IMR-90 (cell line): ENCODE data around the gene CSAG2. TPM values are rescaled to one million over a fixed set of nuclear protein-coding genes. Genes with fewer than 3 reads are reported as not detected.

ENCODE experiments used
- ATAC-seq: fragments of 200-7000 bp; cut with Tn5 transposase; 2 replicates; pipeline ENCODE4 v1.9.1; 2020; ENCODE audit warnings: low read depth, mild to moderate bottlenecking, moderate library complexity
- BruUV-seq: library from RNA; stranded (reverse); fragments of 400-500 nt; replicated peaks from 2 replicates; lab custom pipeline; 2021; lab: Mats Ljungman, UMichigan
- CTCF ChIA-PET: fragments of 300-600 bp; formaldehyde crosslinking; extraction: SDS; loops from one replicate; lab custom pipeline; 2021; ENCODE audit warnings: antibody characterized with exemption; lab: Yijun Ruan, JAX
- POLR2A ChIA-PET: fragments of 300-600 bp; sonication (Branson Sonifier 250); formaldehyde crosslinking; loops from one replicate; lab custom pipeline; 2022; ENCODE audit warnings: antibody characterized with exemption; ENCODE audit not compliant: unreplicated experiment; lab: Charles Lee
- DNase-seq: peaks from one replicate; pipeline ENCODE4 v3.0.0; 2013
- H2AFZ ChIP-seq: replicated peaks from 2 replicates; pipeline ENCODE3; 2013; ENCODE audit warnings: low read length, mild to moderate bottlenecking; ENCODE audit not compliant: poor library complexity
- H2AK5ac ChIP-seq: 2 replicates; pipeline ENCODE4 v1.6.1; 2013; ENCODE audit warnings: low read depth, low read length, inconsistent platforms
- H2AK9ac ChIP-seq: replicated peaks from 2 replicates; pipeline ENCODE3; 2013; ENCODE audit warnings: mild to moderate bottlenecking, low read depth, low read length, moderate library complexity; ENCODE audit not compliant: poor library complexity
- H2BK120ac ChIP-seq: 2 replicates; pipeline ENCODE4 v1.6.1; 2013; ENCODE audit warnings: low read depth, low read length, inconsistent platforms
- H2BK15ac ChIP-seq: 3 replicates; pipeline ENCODE4 v1.6.1; 2013; ENCODE audit warnings: low read depth, low read length, inconsistent platforms
- H2BK20ac ChIP-seq: 2 replicates; pipeline ENCODE4 v1.6.1; 2013; ENCODE audit warnings: low read depth, mild to moderate bottlenecking, inconsistent platforms, low read length, moderate library complexity
- H2BK5ac ChIP-seq: 2 replicates; pipeline ENCODE4 v1.6.1; 2013; ENCODE audit warnings: mild to moderate bottlenecking, low read depth, low read length, inconsistent platforms; ENCODE audit not compliant: poor library complexity, severe bottlenecking
- H3K14ac ChIP-seq: replicated peaks from 2 replicates; pipeline ENCODE4 v1.6.1; 2013; ENCODE audit warnings: low read depth, low read length, inconsistent platforms
- H3K18ac ChIP-seq: 2 replicates; pipeline ENCODE4 v1.6.1; 2013; ENCODE audit warnings: low read depth, low read length, control low read depth
- H3K23ac ChIP-seq: 2 replicates; pipeline ENCODE4 v1.6.1; 2013; ENCODE audit warnings: low read depth, low read length, inconsistent platforms
- H3K27ac ChIP-seq: 2 replicates; pipeline ENCODE4 v1.5.1; 2013; ENCODE audit warnings: mild to moderate bottlenecking, control low read depth, low read length; ENCODE audit not compliant: insufficient read depth
- H3K27me3 ChIP-seq: 2 replicates; pipeline ENCODE4 v1.6.1; 2013; ENCODE audit warnings: low read length; ENCODE audit not compliant: control insufficient read depth, insufficient read depth
- H3K36me3 ChIP-seq: 2 replicates; pipeline ENCODE4 v1.6.1; 2013; ENCODE audit warnings: low read length, mixed read lengths; ENCODE audit not compliant: control insufficient read depth, insufficient read depth
- H3K4ac ChIP-seq: 2 replicates; pipeline ENCODE4 v1.6.1; 2013; ENCODE audit warnings: low read depth, low read length, inconsistent platforms
- H3K4me1 ChIP-seq: 2 replicates; pipeline ENCODE4 v1.6.1; 2013; ENCODE audit warnings: low read length, mixed read lengths; ENCODE audit not compliant: control insufficient read depth, insufficient read depth
- H3K4me2 ChIP-seq: 2 replicates; pipeline ENCODE4 v1.6.1; 2013; ENCODE audit warnings: low read depth, mild to moderate bottlenecking, control low read depth, low read length, moderate library complexity
- H3K4me3 ChIP-seq: 2 replicates; pipeline ENCODE4 v1.5.1; 2013; ENCODE audit warnings: low read depth, mild to moderate bottlenecking, control low read depth, low read length, moderate library complexity; ENCODE audit not compliant: insufficient read depth
- H3K56ac ChIP-seq: 2 replicates; pipeline ENCODE4 v1.6.1; 2013; ENCODE audit warnings: low read length, inconsistent platforms; ENCODE audit not compliant: insufficient read depth; ENCODE audit errors: extremely low read depth
- H3K79me1 ChIP-seq, 2 experiments: 2 replicates each; pipeline ENCODE4 v1.6.1; 2013; ENCODE audit warnings: low read length in 2 of 2, inconsistent platforms in 1 of 2, low read depth in 1 of 2
- H3K9ac ChIP-seq: 2 replicates; pipeline ENCODE4 v1.6.1; 2013; ENCODE audit warnings: low read depth, low read length, control low read depth
- H3K9me1 ChIP-seq: 2 replicates; pipeline ENCODE4 v1.6.1; 2013; ENCODE audit warnings: low read length, inconsistent platforms; ENCODE audit not compliant: insufficient read depth
- H3K9me3 ChIP-seq: 2 replicates; pipeline ENCODE4 v1.6.1; 2013; ENCODE audit warnings: low read length; ENCODE audit not compliant: control insufficient read depth, insufficient read depth
- H4K20me1 ChIP-seq: 2 replicates; pipeline ENCODE4 v1.6.1; 2013; ENCODE audit warnings: low read length, inconsistent platforms; ENCODE audit not compliant: insufficient read depth
- H4K5ac ChIP-seq: 2 replicates; pipeline ENCODE4 v1.6.1; 2013; ENCODE audit warnings: mild to moderate bottlenecking, low read depth, low read length, control low read depth
- H4K8ac ChIP-seq, 2 experiments: 2 replicates each; pipeline ENCODE4 v1.6.1; 2013; ENCODE audit warnings: low read depth in 2 of 2, low read length in 2 of 2, control low read depth in 1 of 2, inconsistent platforms in 1 of 2
- H4K91ac ChIP-seq: 2 replicates; pipeline ENCODE4 v1.6.1; 2013; ENCODE audit warnings: low read depth, low read length, inconsistent platforms; ENCODE audit not compliant: insufficient read depth
- BHLHE40 ChIP-seq: fragments of 150-350 bp; IDR thresholded peaks from 2 replicates; pipeline ENCODE4 v1.6.1; 2016; ENCODE audit warnings: mild to moderate bottlenecking, low read depth, low read length
- FOS ChIP-seq: fragments of 150-350 bp; IDR thresholded peaks from 2 replicates; pipeline ENCODE4 v1.6.1; 2016; ENCODE audit warnings: low read depth, low read length
- MAFK ChIP-seq: IDR thresholded peaks from 2 replicates; pipeline ENCODE4 v1.6.1; 2012; ENCODE audit warnings: low read depth, low read length, improper control_type of control experiment
- RAD21 ChIP-seq: IDR thresholded peaks from 2 replicates; pipeline ENCODE4 v1.6.1; 2012; ENCODE audit warnings: low read length, improper control_type of control experiment
- RFX5 ChIP-seq: IDR thresholded peaks from 2 replicates; pipeline ENCODE4 v1.8.0; 2012; ENCODE audit warnings: low read depth, mild to moderate bottlenecking, low read length, moderate library complexity
- WGBS, 2 experiments: methylation state at CpG; one replicate each; pipeline versions ENCODE4 v1.1.5 to v1.1.7; 2013; ENCODE audit warnings: missing lambda C conversion rate in 2 of 2; ENCODE audit not compliant: insufficient read length in 1 of 2; ENCODE audit errors: extremely low coverage in 2 of 2; 5-methylcytosine and 5-hydroxymethylcytosine counted together
- dilution Hi-C: fragments of 300-500 bp; cut with HindIII; formaldehyde crosslinking; loops from one replicate; pipeline ENCODE4 v1.14.3; 2018; ENCODE audit warnings: low sequenced_read_pairs; ENCODE audit not compliant: unreplicated experiment
- in situ Hi-C: fragments of 300-500 bp; cut with MboI; formaldehyde crosslinking; loops from 3 replicates; pipeline ENCODE4 v1.14.3; 2019; ENCODE audit warnings: low sequenced_read_pairs, inconsistent platforms, mixed read lengths
- intact Hi-C: fragments of 100-400 bp; cut with micrococcal nuclease; formaldehyde crosslinking; loops from 2 replicates; pipeline ENCODE4 v1.10.0; 2022
- polyA plus RNA-seq, 3 experiments: library from polyadenylated mRNA; depleted of rRNA; stranded (reverse); fragments of >200 nt; gene quantifications; 2 replicates each; pipeline ENCODE4 v1.2.3, GENCODE V29; 2012; ENCODE audit warnings: low replicate concordance in 1 of 3
- total RNA-seq: library from RNA; depleted of rRNA; stranded (reverse); fragments of >200 nt; gene quantifications from 2 replicates; pipeline ENCODE4 v1.2.3, GENCODE V29; 2012
- TF ChIP-seq, protein P1 (sequence below): conservative IDR thresholded peaks from 2 replicates; pipeline ENCODE4 v1.5.1; 2012; ENCODE audit warnings: mild to moderate bottlenecking, low read depth, low read length, improper control_type of control experiment

Gene CSAG2
- total and polyA plus RNA-seq, 2 of the 4 experiments (the other 2 are of a cell fraction): not detected

DNA sequence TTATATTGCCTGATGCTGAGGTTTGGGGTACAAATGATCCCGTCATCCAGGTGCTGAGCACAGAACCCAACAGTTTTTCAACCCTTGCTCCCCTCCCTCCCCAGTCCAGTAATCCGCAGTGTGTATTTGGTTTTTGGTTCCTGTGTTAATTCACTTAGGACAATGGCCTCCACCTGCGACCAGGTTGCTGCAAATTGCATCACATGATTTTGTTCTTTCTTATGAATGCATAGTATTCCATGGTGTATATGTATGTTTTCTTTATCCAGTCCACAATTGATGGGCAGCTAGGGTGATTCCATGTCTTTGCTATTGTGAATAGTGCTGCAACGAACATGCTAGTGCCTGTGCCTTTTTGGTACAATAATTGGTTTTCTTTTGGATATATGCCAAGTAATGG lies 46.0 kb downstream of the CSAG2 start:
- no TSS peak for BruUV-seq
- no peak for DNase-seq
- H3K9ac ChIP-seq: no peak overlapping the region
- no peak overlapping the region for H3K18ac ChIP-seq
- no peaks in the 10 kb centered on the region for H3K4me1 ChIP-seq
- no peak overlapping the region for H2AK9ac ChIP-seq
- no peak overlapping the region for H2BK120ac ChIP-seq
- H3K23ac ChIP-seq: no peak overlapping the region
- no peak overlapping the region for H3K4me2 ChIP-seq
- H4K5ac ChIP-seq: no peak overlapping the region
- dilution Hi-C loops (no loop called here), intact Hi-C loops (no loop called here), in situ Hi-C loops (no loop called here)
- no peak overlapping the region for H2BK5ac ChIP-seq
- no peak for ATAC-seq
- POLR2A ChIA-PET: no interaction called here
- H3K14ac ChIP-seq: no peak overlapping the region
- H3K79me1 ChIP-seq: no peaks in the 10 kb centered on the region
- H2BK20ac ChIP-seq: no peak overlapping the region
- no peak overlapping the region for H3K56ac ChIP-seq
- H4K20me1 ChIP-seq: no peaks in the 10 kb centered on the region
- no CpG with 5 or more reads among the region's 4 CpGs for WGBS, 2 experiments
- TF ChIP-seq RAD21 (no peak), MAFK (no peak), RFX5 (no peak), BHLHE40 (no peak), FOS (no peak)
- TF ChIP-seq, protein P1, sequence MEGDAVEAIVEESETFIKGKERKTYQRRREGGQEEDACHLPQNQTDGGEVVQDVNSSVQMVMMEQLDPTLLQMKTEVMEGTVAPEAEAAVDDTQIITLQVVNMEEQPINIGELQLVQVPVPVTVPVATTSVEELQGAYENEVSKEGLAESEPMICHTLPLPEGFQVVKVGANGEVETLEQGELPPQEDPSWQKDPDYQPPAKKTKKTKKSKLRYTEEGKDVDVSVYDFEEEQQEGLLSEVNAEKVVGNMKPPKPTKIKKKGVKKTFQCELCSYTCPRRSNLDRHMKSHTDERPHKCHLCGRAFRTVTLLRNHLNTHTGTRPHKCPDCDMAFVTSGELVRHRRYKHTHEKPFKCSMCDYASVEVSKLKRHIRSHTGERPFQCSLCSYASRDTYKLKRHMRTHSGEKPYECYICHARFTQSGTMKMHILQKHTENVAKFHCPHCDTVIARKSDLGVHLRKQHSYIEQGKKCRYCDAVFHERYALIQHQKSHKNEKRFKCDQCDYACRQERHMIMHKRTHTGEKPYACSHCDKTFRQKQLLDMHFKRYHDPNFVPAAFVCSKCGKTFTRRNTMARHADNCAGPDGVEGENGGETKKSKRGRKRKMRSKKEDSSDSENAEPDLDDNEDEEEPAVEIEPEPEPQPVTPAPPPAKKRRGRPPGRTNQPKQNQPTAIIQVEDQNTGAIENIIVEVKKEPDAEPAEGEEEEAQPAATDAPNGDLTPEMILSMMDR: no peak
- CTCF ChIA-PET: no interaction called here
- no peak overlapping the region for H4K91ac ChIP-seq
- no peaks in the 10 kb centered on the region for H3K36me3 ChIP-seq
- no peak overlapping the region for H3K4ac ChIP-seq
- no peak overlapping the region for H2AFZ ChIP-seq
- no peaks in the 10 kb centered on the region; the same call in 1 of the 2 replicates for H3K9me3 ChIP-seq
- H4K8ac ChIP-seq: no peak overlapping the region
- H3K27ac ChIP-seq: no peak overlapping the region
- H2AK5ac ChIP-seq: no peak overlapping the region
- no peak overlapping the region for H2BK15ac ChIP-seq
- no peak overlapping the region for H3K4me3 ChIP-seq
- no peaks in the 10 kb centered on the region for H3K27me3 ChIP-seq
- H3K9me1 ChIP-seq: no peaks in the 10 kb centered on the region
